Measurements from ENCODE around the gene NCKAP1. TPM values are rescaled to one million over a fixed set of nuclear protein-coding genes. Genes with fewer than 3 reads are reported as not detected.

Gene NCKAP1
- total and polyA plus RNA-seq, 2 donors (not counting 1 experiment from before 2014, with no cell fraction given): 141 to 219 TPM

DNA sequence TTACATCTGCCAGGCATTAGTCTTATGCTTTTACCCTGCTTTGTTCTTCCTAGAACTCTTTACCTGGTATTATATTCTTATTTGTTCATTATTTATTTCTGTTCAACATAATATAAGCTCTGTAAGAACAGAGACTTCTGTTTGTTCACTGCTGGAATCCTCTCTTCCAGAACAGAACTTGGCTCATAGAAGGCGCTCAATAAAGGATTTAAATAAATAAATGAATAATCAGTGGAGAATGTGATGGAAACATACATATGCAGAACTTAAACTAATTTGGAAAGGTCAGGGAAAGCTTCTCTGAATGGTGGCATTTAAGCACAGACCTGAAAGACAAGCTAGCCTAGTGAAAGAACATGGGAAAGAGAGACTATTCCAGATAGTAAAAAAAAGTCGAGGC is 24.3 kb downstream of the NCKAP1 start:
- Histone ChIP-seq H3K9me3 (ENCODE audit: control insufficient read depth, insufficient read depth, low read depth, low read length) (no peaks in the 10 kb centered on the region), H3K27me3 (ENCODE audit: control insufficient read depth, insufficient read depth, low read length) (no peaks in the 10 kb centered on the region), H3K27ac (ENCODE audit: insufficient read depth, low read length) (no peak overlapping the region), H3K79me2 (ENCODE audit: control insufficient read depth, insufficient read depth, low read length) (peaks cover 84% of the 10 kb centered on the region), H3K4me2 (ENCODE audit: extremely low read depth, insufficient read depth, low read length) (no peak overlapping the region), H3K4me1 (ENCODE audit: control insufficient read depth, extremely low read depth, insufficient read depth, low read length) (peaks cover 2% of the 10 kb centered on the region), H3K4me3 (replicated peaks in 1 of 4; ENCODE audit: control extremely low read depth in 1 of 4, insufficient read depth in 1 of 4, low read depth in 3 of 4, low read length in 4 of 4) (no peak overlapping the region), H2AFZ (ENCODE audit: low read length) (no peak overlapping the region), H4K20me1 (ENCODE audit: control insufficient read depth, extremely low read depth, insufficient read depth, low read length) (peaks cover 3% of the 10 kb centered on the region), H3K9ac (ENCODE audit: insufficient read depth, low read length) (no peak overlapping the region), H3K36me3 (ENCODE audit: control insufficient read depth, insufficient read depth, low read length) (no peaks in the 10 kb centered on the region)
- peak in 1 of 2 donors; percentile 37 for DNase-seq (ENCODE audit: low read depth in 2 of 2)
- TF ChIP-seq EZH2 (IDR thresholded peaks at IDR 0.05; ENCODE audit: low read length, missing control alignments) (no peak), CTCF (conservative IDR thresholded peaks at IDR 0.05 in 1 of 2, IDR thresholded peaks at IDR 0.05 in 1 of 2; ENCODE audit: low read depth in 1 of 2, low read length in 2 of 2) (no peak)

- Histone ChIP-seq H3K9me3 (ENCODE audit: control insufficient read depth, insufficient read depth, low read depth, low read length) (no peaks in the 10 kb centered on the region), H3K79me2 (ENCODE audit: control insufficient read depth, insufficient read depth, low read length) (peaks cover 84% of the 10 kb centered on the region), H4K20me1 (ENCODE audit: control insufficient read depth, extremely low read depth, insufficient read depth, low read length) (peaks cover 3% of the 10 kb centered on the region), H3K36me3 (ENCODE audit: control insufficient read depth, insufficient read depth, low read length) (no peaks in the 10 kb centered on the region), H3K4me2 (ENCODE audit: extremely low read depth, insufficient read depth, low read length) (no peak overlapping the region), H3K4me3 (replicated peaks in 1 of 4; ENCODE audit: control extremely low read depth in 1 of 4, insufficient read depth in 1 of 4, low read depth in 3 of 4, low read length in 4 of 4) (no peak overlapping the region), H2AFZ (ENCODE audit: low read length) (no peak overlapping the region), H3K4me1 (ENCODE audit: control insufficient read depth, extremely low read depth, insufficient read depth, low read length) (peaks cover 2% of the 10 kb centered on the region), H3K9ac (ENCODE audit: insufficient read depth, low read length) (no peak overlapping the region), H3K27ac (ENCODE audit: insufficient read depth, low read length) (no peak overlapping the region), H3K27me3 (ENCODE audit: control insufficient read depth, insufficient read depth, low read length) (no peaks in the 10 kb centered on the region)
- DNase-seq (ENCODE audit: low read depth in 2 of 2): no peak
- TF ChIP-seq CTCF (conservative IDR thresholded peaks at IDR 0.05 in 1 of 2, IDR thresholded peaks at IDR 0.05 in 1 of 2; ENCODE audit: low read depth in 1 of 2, low read length in 2 of 2): no peak
- TF ChIP-seq EZH2 (IDR thresholded peaks at IDR 0.05; ENCODE audit: low read length, missing control alignments): no peak
These were observed 26.5 kb downstream of the NCKAP1 start for GRCh38 chr2:183011743-183012142.

GRCh38 chr2:183010112-183010511 is 28.1 kb downstream of the NCKAP1 start:
- H3K27ac ChIP-seq (ENCODE audit: insufficient read depth, low read length): no peak overlapping the region
- no peak overlapping the region for H3K4me2 ChIP-seq (ENCODE audit: extremely low read depth, insufficient read depth, low read length)
- H4K20me1 ChIP-seq (ENCODE audit: control insufficient read depth, extremely low read depth, insufficient read depth, low read length): peaks cover 3% of the 10 kb centered on the region

More at GRCh38 chr2:183010112-183010511, 28.1 kb downstream of the NCKAP1 start:
- Histone ChIP-seq H3K9ac (ENCODE audit: insufficient read depth, low read length) (no peak overlapping the region), H3K27me3 (ENCODE audit: control insufficient read depth, insufficient read depth, low read length) (no peaks in the 10 kb centered on the region), H3K36me3 (ENCODE audit: control insufficient read depth, insufficient read depth, low read length) (no peaks in the 10 kb centered on the region), H3K4me1 (ENCODE audit: control insufficient read depth, extremely low read depth, insufficient read depth, low read length) (peaks cover 2% of the 10 kb centered on the region), H3K4me3 (replicated peaks in 1 of 4; ENCODE audit: control extremely low read depth in 1 of 4, insufficient read depth in 1 of 4, low read depth in 3 of 4, low read length in 4 of 4) (no peak overlapping the region), H2AFZ (ENCODE audit: low read length) (no peak overlapping the region), H3K9me3 (ENCODE audit: control insufficient read depth, insufficient read depth, low read depth, low read length) (no peaks in the 10 kb centered on the region), H3K79me2 (ENCODE audit: control insufficient read depth, insufficient read depth, low read length) (peaks cover 85% of the 10 kb centered on the region)
- TF ChIP-seq EZH2 (IDR thresholded peaks at IDR 0.05; ENCODE audit: low read length, missing control alignments) (no peak), CTCF (conservative IDR thresholded peaks at IDR 0.05 in 1 of 2, IDR thresholded peaks at IDR 0.05 in 1 of 2; ENCODE audit: low read depth in 1 of 2, low read length in 2 of 2) (no peak)
- DNase-seq (ENCODE audit: low read depth in 2 of 2): peak; percentile 71 to 72

All from fibroblast of lung (primary cell).